Activated B cell treated with CpG ODN at 0.5 μM for 24 hours (primary cell): ENCODE measurements around the gene EVL. TPM values are rescaled to one million over a fixed set of nuclear protein-coding genes. Genes with fewer than 3 reads are reported as not detected.
A peak's percentile ranks its signal among the peaks of the same experiment; 100 is the strongest.

Experiments used
- ATAC-seq: fragments of 200-7000 bp; cut with Tn5 transposase; one replicate; pipeline ENCODE4 v1.10.0; 2021; ENCODE audit warnings: low read depth, mild to moderate bottlenecking, moderate library complexity
- CTCF ChIA-PET: fragments of 350-600 bp; sonication (Branson Sonifier 250); formaldehyde crosslinking; loops from one replicate; lab custom pipeline; 2021; ENCODE audit warnings: antibody characterized with exemption; lab: Charles Lee
- POLR2A ChIA-PET: fragments of 350-600 bp; sonication (Branson Sonifier 250); formaldehyde crosslinking; loops from one replicate; lab custom pipeline; 2021; ENCODE audit warnings: antibody characterized with exemption; lab: Charles Lee
- DNase-seq: peaks from one replicate; pipeline ENCODE4 v3.0.0; 2022
- H3K27ac Mint-ChIP-seq: one replicate; pipeline ENCODE4 v1.8.0; 2020; ENCODE audit warnings: mixed read lengths
- H3K27me3 Mint-ChIP-seq: one replicate; pipeline ENCODE4 v1.8.0; 2021; ENCODE audit warnings: mixed read lengths
- H3K36me3 Mint-ChIP-seq: one replicate; pipeline ENCODE4 v1.8.0; 2021; ENCODE audit warnings: low read depth, mixed read lengths
- H3K4me1 Mint-ChIP-seq: one replicate; pipeline ENCODE4 v1.8.0; 2021; ENCODE audit warnings: mixed read lengths
- H3K4me3 Mint-ChIP-seq: one replicate; pipeline ENCODE4 v1.8.0; 2020; ENCODE audit warnings: mild to moderate bottlenecking, mixed read lengths
- H3K9me3 Mint-ChIP-seq: one replicate; pipeline ENCODE4 v1.8.0; 2020; ENCODE audit warnings: mixed read lengths
- intact Hi-C: fragments of 100-400 bp; cut with micrococcal nuclease; formaldehyde crosslinking; loops from one replicate; pipeline ENCODE4 v1.15.1; 2024
- total RNA-seq: library from RNA; stranded (reverse); gene quantifications from 2 replicates; pipeline ENCODE4 v1.2.3, GENCODE V29; 2022
- TF ChIP-seq, protein P1 (sequence below): fragments of 200-600 bp; IDR thresholded peaks from one replicate; pipeline ENCODE4 v1.8.0; 2022; ENCODE audit warnings: antibody characterized with exemption, mild to moderate bottlenecking

The EVL gene
- total RNA-seq, 1 donor from 2014 or later = 272 TPM

DNA sequence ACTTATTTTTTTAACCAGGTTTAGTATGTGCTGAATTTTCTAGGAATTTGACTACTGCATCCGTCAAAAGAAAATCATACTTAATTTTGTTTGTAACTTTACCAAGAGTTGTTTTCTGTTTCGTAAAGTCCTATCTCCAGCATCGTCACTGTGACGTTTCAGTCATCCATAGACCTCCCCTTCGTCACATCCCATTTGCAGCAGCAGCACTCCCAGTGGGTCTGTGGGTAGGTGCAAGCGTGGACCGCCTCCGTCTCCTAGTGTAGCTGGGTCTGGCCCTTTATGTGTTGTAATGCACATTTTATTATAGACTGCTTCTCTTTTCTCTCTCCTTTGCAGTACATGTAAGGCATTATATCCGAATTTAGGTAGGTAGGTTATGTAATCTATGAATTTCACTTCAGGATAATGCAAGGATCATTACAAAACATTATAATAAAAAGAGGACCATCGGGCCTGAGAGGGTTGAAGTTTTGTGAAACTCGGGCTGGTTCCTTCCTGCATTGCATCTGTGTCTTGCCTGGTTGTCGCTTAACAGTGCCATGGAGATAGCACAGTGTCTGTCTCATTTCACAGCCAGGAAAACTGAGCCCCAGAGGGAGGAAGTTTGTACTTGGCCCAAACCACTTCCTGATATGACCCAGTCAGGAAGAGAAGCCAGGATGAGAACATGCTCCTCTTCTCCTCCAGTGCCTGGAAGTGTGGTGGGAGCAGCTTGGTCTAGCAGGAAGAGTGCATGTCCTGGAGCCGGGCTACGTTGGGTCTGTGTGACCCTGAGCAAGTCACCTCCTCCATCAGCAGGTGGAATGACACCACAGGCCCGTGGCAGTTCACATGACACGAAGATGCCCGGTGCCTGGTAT lies 41.3 kb downstream of the EVL start:
- no peaks in the 10 kb centered on the region for H3K9me3 Mint-ChIP-seq
- TF ChIP-seq, protein P1, sequence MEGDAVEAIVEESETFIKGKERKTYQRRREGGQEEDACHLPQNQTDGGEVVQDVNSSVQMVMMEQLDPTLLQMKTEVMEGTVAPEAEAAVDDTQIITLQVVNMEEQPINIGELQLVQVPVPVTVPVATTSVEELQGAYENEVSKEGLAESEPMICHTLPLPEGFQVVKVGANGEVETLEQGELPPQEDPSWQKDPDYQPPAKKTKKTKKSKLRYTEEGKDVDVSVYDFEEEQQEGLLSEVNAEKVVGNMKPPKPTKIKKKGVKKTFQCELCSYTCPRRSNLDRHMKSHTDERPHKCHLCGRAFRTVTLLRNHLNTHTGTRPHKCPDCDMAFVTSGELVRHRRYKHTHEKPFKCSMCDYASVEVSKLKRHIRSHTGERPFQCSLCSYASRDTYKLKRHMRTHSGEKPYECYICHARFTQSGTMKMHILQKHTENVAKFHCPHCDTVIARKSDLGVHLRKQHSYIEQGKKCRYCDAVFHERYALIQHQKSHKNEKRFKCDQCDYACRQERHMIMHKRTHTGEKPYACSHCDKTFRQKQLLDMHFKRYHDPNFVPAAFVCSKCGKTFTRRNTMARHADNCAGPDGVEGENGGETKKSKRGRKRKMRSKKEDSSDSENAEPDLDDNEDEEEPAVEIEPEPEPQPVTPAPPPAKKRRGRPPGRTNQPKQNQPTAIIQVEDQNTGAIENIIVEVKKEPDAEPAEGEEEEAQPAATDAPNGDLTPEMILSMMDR = no peak
- H3K27me3 Mint-ChIP-seq = no peaks in the 10 kb centered on the region
- ATAC-seq (no peak), DNase-seq (no peak)
- no peak overlapping the region for H3K4me3 Mint-ChIP-seq
- peak overlapping the region; percentile 36 for H3K27ac Mint-ChIP-seq
- intact Hi-C loops = no loop called here
- H3K36me3 Mint-ChIP-seq = peaks cover 91% of the 10 kb centered on the region
- H3K4me1 Mint-ChIP-seq = peaks cover 60% of the 10 kb centered on the region
- ChIA-PET CTCF (interaction anchor here (1.3 to 9.7 kb wide), 5 partner anchors 26 to 86 kb away, joined by 5 to 117 read pairs (median 27); partner anchors contain the start of gene EVL), POLR2A (interaction anchor here (0.7 to 2.2 kb wide), 2 partner anchors 41 to 53 kb away, joined by 3 to 13 read pairs; partner anchors contain the start of gene EVL)

- peaks cover 55% of the 10 kb centered on the region for H3K4me1 Mint-ChIP-seq
- H3K27ac Mint-ChIP-seq = peak overlapping the region; percentile 86
- ChIA-PET POLR2A (interaction anchor here (1.0 to 2.2 kb wide), 4 partner anchors 11 to 86 kb away, joined by 3 to 13 read pairs (median 3); partner anchors contain the start of gene EVL), CTCF (interaction anchor here (0.8 to 9.7 kb wide), 17 partner anchors 7 to 125 kb away, joined by 3 to 117 read pairs (median 7); partner anchors contain the start of gene EVL)
- H3K4me3 Mint-ChIP-seq = no peak overlapping the region
- intact Hi-C loops = no loop called here
- peaks cover 91% of the 10 kb centered on the region for H3K36me3 Mint-ChIP-seq
- TF ChIP-seq, protein P1 = no peak
- DNase-seq = no peak
- H3K27me3 Mint-ChIP-seq = no peaks in the 10 kb centered on the region
- no peak for ATAC-seq
- H3K9me3 Mint-ChIP-seq = no peaks in the 10 kb centered on the region
These were observed 42.0 kb downstream of the EVL start for GRCh38 chr14:100107236-100107635.

DNA sequence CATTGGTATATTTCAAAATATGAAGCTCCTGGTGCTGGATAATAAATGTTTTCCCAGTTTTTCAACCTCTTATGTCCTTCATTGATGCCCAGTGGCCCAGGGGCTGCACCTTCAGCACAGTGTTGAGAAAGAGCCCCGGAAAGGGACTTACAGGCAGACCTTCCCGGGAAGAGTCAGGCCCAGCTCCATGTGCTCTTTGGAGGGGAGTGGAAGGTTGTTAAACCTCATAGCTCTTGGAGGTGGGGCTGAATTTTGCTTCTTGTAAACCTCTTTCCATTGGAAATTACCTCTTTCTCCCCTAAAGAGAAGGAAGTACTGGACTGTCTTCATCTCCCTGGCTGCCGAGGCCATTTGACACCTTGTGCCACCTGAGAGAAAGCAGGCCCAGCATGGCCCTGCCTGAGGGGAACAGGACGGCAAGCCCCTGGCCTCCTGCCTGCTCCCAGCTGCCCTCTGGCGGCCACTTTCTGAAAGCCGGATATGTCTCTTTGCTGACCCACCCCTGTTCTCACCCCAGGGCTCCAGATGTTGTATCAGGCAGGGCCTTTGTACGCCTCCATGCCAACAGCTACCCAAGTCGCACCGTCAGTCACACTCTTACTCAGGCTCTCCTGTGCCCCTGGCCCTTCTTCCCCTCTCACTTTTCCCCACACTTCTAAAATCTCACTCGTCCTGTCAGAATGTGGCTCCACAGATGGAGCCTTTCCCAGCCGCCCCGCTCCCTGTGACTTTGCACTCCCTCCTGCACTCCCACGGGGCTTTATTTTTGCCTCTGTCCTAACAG lies 43.0 kb downstream of the EVL start:
- TF ChIP-seq, protein P1 = peak; percentile 17
- ChIA-PET POLR2A (interaction anchor here (0.7 to 2.2 kb wide), 5 partner anchors 10 to 85 kb away, joined by 3 to 13 read pairs (median 3); partner anchors contain the start of gene EVL), CTCF (interaction anchor here (0.7 to 9.7 kb wide), 26 partner anchors 8 to 177 kb away, joined by 3 to 117 read pairs (median 6); partner anchors contain the start of gene EVL)
- Mint-ChIP-seq H3K27ac (peak overlapping the region; percentile 86), H3K36me3 (peaks cover 91% of the 10 kb centered on the region), H3K4me1 (peaks cover 49% of the 10 kb centered on the region), H3K4me3 (no peak overlapping the region), H3K27me3 (no peaks in the 10 kb centered on the region), H3K9me3 (no peaks in the 10 kb centered on the region)
- DNase-seq = peak; percentile 80
- intact Hi-C loops = loop anchor here (1.0 to 2.0 kb wide), 7 partner anchors 17 to 269 kb away; no protein-coding TSS in a partner anchor
- peak; percentile 98 for ATAC-seq

DNA sequence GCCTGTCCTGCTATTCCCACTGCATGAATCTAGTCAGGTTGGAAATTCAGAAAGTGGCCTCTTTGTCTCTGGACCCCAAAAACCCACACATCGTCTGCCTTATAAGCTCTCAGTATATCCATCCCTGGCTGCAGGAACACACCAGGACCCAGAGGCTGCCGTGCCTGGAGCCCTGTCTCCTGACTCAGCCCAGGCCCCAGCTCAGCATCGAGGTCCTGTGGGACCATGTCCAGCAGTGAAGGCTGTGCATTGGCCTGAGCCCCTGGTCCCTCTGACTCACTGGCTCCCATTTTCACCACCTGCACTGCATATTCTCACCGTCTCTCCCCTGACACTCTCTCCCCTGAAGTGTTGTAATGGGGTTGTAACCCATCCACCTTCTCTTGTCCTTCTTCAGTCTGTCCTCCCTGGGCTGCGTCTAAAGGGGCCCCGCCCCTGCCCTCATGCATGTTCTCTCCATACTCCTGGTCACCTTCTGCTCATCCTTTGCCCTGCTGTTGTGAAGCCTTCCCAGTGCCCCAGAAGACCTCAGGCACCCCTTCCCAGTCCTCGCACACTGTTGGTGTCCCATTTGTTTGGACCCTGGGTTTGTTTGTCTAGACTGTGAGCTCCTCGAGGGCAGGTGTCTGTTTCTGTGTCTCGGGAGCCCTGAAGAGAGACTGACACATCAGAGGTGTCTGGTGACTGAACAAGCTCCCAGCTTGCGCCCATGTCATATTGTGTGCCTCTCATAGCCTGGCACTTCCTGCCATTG lies 43.8 kb downstream of the EVL start:
- intact Hi-C loops = loop anchor here (1.0 to 2.0 kb wide), 7 partner anchors 18 to 268 kb away; no protein-coding TSS in a partner anchor
- ATAC-seq (no peak), DNase-seq (no peak)
- Mint-ChIP-seq H3K4me1 (peaks cover 41% of the 10 kb centered on the region), H3K36me3 (peaks cover 90% of the 10 kb centered on the region), H3K9me3 (no peaks in the 10 kb centered on the region), H3K4me3 (no peak overlapping the region), H3K27me3 (no peaks in the 10 kb centered on the region), H3K27ac (peak overlapping the region; percentile 86)
- TF ChIP-seq, protein P1 = no peak
- ChIA-PET CTCF (interaction anchor here (0.9 to 9.7 kb wide), 17 partner anchors 9 to 177 kb away, joined by 3 to 117 read pairs (median 8); no protein-coding TSS in a partner anchor), POLR2A (interaction anchor here (1.4 to 2.2 kb wide), 3 partner anchors 9 to 84 kb away, joined by 3 to 13 read pairs (median 3); partner anchors contain the start of gene EVL)
